GM19193 (cell line): ENCODE results near the gene GARIN5A.

Experiments used
- POLR2A ChIP-seq: IDR thresholded peaks from 4 replicates; pipeline ENCODE4 v1.6.1; 2011; ENCODE audit not compliant: insufficient read depth, insufficient read length; ENCODE audit errors: extremely low read depth

Gene GARIN5A

DNA sequence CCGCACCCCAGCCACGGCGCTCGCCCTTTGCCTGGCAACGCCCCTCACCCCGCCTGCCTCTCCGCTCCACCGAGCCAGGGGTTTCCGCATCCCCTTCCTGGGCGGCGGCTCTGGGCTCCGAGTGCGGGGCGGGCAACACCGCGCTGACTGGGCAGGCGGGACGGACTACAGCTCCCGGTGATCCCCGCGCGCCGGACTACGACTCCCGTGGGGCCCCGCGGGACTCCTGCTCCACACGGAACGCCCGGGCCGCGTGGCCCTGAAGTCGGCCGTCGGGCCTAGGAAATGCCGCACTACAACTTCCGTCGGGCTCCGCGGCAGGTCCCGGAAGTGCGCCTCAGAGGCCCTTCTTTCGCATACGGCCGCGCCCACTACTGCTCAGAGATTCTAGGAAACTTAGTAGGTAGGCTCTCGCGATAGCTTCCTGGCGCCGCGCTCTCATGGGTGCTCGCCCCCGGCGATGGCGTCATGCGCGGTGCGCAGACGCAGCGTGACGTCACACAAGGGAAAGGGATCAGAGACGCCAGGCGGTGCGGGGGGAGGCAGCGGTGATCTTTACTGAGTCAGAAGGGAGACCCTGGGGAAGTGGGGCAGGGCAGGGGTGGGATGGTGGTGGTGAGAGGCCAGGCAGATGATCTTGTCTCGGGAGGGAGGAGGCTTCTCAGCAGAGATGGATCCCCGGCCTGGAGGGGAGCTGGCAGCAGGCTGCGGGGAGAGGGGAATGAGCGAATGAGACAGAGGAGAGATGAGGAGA is 34.6 kb upstream of the GARIN5A start, which contains the start of gene JOSD2:
Gene JOSD2, minus strand, starts transcription at position 123 of the 754 bp plus-strand sequence. CDS start 760 bp downstream, outside the sequence.
- peak; percentile 50 for TF ChIP-seq POLR2A

DNA sequence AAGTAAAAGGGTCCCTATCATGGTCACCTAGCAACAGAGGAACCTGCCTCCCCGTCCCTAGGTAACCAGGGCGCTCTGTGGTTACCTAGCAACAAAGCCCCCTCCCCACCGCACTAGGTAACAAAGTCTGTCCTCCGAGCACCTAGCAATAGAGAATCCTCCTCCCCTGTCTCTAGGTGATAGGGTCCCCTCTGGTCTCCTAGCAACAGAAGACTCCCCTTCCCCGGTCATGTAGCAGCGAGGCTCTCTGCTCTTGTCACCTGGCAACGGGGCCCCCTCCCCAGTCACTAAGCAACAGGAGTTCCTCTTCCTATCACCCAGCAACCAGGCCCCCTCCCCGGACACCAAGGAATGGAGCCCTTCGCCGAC is 34.0 kb upstream of the GARIN5A start:
- no peak for TF ChIP-seq POLR2A

DNA sequence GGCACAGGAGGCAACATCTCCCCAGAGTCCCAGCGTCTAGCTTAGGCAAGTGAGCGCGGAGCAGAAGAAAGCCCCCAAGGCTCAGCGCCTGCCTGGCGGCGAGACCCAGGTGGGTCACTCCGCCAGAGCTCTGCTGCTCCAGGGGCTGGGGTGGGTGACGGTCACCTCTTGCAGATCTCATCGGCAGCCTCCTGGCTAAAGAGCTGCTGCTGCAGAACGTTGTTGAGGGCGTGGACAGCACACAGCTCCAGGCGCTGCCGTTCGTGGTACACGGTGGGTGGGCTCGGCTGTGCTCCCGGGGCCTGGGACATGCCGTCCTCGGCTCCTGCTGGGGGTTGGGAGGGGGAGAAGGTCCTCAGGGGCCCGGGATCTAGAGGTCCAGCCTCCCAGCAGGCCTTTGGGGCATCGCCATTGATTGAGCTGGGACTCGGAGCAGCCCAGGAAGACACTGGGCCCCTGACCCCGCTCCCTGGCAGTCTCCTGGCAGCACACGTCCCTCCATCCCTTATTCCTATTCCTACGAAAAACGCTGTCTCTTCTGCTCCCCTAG is 33.5 kb upstream of the GARIN5A start:
- TF ChIP-seq POLR2A: no peak

DNA sequence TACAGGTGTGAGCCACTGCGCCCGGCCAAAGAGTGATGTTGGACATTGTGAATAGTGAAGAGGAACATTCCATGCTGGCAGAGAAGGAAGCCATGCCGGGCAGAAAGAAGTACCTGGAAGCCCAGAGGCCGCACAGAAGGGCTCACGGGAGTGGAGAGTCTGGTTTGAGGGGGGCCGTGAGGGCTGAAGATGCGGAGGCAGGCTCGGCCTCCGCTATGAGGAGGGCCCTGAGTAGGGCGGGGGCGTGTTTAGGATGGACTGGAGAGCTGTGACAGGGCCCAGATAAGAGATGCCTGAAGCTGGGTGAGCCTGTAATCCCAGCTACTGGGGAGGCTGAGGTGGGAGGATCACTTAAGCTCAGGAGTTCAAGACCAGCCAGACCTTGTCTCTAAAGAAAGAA is 32.7 kb upstream of the GARIN5A start:
- no peak for TF ChIP-seq POLR2A

DNA sequence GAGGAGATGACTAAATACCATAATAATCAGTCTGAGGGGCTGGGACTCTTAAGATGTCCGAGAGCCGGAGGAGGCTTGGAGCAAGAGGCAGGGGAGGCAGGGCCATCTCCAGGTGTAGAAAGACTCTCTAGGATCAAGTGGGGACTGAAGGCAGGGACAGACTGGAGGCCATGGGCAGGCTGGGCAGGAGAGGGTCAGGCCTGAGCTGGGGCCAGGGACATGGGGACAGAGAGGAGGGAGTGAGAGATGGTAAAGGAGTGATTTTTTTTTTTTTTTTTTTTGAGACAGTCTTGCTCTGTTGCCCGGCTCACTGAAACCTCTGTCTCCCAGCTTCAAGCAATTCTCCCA is 32.2 kb upstream of the GARIN5A start:
- no peak for TF ChIP-seq POLR2A

DNA sequence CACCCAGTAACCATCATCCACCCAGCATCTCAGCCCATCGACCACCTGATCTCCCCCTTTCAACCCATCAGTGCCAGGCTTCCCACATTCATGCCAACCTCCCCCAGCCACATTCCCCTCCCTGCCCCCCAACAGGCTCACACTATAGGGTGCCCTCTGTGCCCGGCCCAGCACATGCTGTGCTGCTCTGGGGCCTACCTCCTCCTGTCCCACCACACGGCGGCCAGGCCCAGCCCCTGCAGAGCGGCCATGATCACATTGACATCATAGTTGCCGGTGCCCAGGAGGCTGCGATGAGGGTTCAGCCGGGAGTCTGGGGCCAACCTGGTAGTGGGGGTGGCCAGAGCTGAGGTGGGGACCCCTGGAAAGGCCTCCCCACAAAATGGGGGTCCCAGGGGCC is 30.7 kb upstream of the GARIN5A start:
- TF ChIP-seq POLR2A: no peak

DNA sequence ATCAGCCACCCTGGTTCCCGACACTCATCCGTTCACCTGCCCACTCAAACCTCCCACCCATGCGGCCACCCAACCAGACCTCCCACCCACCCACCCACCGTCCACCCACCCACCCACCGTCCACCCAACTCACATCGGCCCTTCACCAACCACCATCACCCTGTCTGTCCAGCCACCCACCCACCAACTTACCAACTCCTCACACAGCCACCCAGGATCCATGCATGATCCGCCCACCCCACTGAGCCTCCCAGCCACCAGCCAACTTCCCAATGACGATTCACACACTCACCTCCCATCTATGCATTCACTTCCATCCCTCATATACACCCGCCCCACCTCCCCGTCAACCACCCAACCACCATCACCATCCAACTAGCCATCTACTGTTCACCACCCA is 30.1 kb upstream of the GARIN5A start:
- TF ChIP-seq POLR2A: no peak

DNA sequence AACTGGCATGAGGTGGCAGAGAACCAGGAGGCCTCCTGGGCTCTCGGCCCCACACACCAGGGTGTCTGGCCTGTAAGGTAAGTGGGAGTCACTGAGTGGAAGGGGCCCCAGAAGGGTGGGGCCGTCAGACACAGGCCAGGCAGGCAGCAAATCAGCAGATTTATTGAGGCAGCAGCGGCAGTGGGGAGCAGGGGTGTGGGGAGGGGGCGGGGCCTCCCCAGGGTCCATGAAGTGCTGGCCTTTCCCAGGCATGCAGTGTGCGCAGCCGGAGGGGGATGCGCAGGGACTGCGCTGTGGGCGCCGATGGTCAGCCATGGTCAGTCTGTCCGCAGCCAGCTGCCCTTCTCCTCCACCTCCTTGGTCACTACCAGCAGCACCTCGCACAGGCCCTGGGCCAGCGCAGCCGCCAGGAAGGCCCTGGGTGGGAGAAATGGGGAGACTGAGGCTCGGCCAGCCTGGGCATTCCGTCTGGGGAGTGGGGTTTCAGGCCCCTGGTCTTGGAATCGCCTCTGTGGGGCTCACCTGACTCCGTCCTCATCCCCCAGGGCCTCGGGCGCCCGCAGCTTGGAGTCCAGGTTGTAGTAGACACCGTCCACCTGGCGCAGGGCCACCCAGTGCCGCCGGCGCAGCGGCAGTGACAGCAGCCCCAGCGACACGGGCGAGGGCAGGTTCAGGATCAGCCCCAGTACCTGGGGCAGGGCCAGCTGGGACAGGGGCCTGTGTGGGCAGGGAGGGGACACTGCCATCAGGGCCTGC is 29.4 kb upstream of the GARIN5A start:
- no peak for TF ChIP-seq POLR2A

DNA sequence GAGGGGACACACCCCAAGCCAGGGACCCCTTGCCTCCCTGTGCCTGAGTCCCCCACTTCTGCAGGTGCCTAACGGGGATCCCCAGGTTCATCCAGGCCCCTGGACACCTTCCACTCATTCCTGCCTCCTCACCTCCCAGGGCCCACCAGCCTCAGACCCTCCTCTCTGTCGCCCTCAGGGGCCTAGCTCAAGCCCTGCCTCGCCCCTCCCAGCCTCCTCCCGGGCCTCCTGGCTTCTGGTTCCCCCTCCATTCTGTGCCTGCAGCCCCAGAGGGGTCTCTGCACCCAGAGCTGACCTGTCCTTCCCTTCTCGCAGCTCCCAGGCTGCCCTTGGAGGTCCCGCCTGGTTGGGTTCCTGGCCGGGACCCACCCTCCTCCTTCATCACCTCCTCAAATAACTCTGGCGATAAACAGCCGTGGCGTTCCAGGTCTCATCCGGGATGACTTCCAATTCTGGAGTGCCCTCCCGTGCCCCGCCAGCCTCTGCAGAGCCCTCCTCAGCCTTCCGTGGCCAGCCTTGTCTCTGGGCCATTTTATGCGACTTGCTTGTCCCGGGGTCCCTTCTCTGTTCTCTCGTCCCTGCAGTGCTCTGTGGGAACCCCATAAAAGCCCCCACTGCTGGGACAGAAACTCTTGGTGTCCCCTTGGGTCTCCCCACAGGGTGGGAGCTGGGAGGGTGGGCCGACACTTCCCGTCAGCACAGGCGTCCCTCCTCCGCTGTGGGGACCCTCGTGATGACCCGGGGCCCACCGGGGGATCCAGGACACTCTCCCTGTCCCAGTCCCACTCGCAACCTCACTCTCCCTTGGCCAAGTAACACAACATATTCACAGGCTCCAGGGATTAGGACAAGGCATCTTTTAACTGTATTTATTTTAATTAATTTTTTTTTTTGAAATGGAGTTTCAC is 25.2 kb upstream of the GARIN5A start:
- TF ChIP-seq POLR2A: no peak

DNA sequence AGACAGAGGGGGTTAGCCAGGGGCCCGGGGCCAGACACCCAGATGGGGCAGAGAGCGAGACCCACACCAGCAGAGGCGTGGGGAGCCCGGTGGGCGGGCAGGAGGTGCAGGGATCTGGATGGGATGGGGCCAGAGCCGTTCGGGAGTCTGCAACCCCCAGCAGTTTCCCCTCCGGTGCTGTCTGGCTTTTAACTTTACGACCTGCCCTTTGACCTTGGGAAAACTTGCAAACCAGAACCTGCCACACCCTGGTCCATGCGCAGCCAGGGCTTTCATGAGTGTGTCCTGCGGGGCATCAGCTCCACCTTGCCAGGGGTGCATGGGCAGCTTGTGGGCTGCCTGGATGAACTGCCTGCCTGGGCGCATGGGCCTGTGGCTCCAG is 24.5 kb upstream of the GARIN5A start:
- no peak for TF ChIP-seq POLR2A

DNA sequence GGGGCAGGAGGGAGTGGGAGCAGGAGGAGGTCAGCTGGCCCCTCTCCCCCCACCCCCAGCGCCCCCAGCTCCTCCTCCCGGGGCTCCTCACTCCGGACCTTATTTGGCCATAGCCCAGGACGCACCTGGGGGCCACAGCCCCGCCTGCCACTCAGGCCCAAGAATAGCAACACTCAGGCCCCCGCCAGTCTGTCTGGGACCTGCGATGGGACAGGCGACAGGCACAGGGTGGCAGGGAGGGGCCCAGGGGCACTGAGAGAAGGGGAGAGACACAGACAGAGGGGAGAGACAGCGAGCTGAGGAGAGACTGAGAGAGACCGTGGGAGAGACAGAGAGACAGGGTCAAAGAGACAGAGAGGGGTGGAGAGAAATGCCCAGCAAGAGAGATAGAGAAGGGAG is 24.1 kb upstream of the GARIN5A start:
- no peak for TF ChIP-seq POLR2A

DNA sequence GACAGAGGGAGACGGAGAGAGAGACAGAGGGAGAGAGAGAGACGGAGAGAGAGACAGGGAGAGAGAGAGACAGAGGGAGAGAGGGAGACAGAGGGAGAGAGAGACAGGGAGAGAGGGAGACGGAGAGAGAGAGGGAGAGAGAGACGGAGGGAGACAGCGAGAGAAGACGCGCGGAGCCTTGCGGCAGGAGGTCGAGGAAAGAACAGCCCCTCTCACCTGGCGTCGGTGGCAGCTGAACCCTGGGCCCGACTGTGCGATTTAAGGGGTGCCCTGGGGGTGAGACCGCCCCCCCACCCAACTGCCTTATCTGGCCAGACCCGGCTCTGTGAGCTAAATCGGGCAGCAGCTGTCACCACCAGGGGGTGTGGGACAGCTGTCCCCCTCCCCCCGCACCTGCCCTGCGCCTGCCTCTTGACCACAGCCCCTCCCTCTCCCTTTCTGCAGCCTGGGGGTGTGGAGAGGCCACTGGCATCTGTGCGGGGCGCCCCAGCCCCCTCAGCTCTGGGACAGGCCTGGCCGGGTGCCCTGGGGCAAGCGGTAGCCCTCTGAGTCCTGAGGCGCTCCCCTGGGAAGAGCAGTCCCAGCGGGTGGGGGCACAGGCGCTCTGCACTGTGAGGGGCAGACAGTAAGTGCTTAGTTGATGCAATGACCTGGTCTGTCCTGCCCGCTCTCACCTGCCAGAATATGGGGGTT is 23.6 kb upstream of the GARIN5A start:
- no peak for TF ChIP-seq POLR2A

DNA sequence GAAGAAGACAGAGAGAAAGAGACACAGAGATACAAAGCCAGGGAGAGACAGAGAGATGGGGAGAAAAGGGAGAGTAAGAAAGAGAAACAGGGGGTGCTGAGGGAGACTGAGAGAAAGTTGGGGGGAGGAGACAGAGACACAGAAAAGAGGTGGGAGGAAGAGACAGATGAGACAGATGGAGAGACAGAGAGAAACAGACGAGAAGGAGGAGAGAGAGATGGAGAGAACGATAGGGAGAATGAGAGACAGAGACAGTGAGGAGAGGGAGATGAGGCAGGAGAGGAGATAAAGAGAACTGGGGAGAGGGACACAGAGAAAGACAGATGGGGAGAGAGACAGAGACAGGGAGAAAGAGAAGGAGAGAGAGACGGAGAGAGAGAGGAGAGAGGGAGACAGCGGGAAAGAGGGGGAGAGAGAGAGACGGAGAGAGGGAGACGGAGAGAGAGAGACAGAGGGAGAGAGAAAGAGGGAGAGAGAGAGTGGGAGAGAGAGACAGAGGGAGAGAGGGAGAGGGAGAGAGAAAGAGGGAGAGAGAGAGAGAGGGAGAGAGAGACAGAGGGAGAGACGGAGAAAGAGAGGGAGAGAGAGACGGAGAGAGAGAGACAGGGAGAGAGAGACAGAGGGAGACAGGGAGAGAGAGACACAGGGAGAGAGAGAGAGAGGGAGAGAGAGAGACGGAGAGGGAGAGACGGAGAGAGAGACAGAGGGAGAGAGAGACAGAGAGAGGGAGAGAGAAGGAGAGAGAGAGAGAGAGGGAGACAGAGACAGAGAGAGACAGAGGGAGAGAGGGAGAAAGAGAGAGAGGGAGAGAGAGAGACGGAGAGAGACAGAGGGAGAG is 21.8 kb upstream of the GARIN5A start:
- TF ChIP-seq POLR2A: no peak

DNA sequence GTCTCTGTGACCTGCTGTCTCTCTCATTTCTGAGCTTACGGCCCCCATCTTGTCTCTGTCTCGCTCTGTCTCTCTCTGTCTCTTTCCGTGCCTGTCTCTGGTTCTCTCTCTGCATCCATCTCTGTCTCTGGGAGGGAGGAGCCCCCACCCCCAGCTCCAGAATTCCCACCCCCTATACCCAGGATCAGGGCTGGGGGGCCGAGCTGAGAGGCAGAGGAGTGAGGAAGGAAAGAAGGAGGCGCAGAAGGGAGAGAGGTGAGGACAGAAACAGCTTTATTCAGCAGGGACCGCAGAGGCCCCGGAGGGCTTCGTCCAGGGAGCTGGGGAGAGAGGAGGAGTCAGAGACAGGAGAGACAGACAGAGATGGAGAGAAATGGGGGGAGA is 20.4 kb upstream of the GARIN5A start:
- TF ChIP-seq POLR2A: no peak
